ENCODE results near the gene GOLGA6A. TPM values are rescaled to one million over a fixed set of nuclear protein-coding genes. Genes with fewer than 3 reads are reported as not detected.
"Not testable (repeated sequence)": the region's sequence is repeated elsewhere in the genome, so short reads cannot be mapped to it uniquely, and the experiment has no call there.

GOLGA6A gene
- total RNA-seq, 1 experiment from 2014 or later, result not detected

DNA sequence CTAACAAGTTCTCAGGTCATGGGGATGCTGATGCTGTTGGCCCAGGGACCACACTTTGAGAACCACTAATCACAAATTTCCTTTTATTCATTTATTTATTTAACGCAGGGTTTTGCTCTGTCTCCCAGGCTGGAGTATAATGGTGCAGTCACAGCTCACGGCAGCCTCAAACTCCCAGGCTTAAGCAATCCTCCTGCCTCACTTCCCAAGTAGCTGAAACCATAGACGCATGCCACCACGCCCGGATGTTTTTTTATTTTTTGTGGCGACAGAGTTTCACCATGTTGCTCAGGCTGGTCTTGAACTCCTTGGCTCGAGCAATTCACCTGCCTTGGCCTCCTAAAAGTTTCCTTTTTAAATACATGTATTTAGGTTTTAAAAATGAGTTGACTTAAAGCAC is 27.4 kb upstream of the GOLGA6A start:
- Mint-ChIP-seq H3K9me3 (ENCODE audit: low read depth, unreplicated experiment) (no peaks in the 10 kb centered on the region), H3K4me1 (ENCODE audit: low read depth, unreplicated experiment) (peaks cover 12% of the 10 kb centered on the region), H3K36me3 (ENCODE audit: insufficient read depth, unreplicated experiment) (no peaks in the 10 kb centered on the region), H3K27me3 (ENCODE audit: unreplicated experiment) (peaks cover 47% of the 10 kb centered on the region), H3K27ac (ENCODE audit: unreplicated experiment) (no peak overlapping the region), H3K4me3 (ENCODE audit: low read depth, unreplicated experiment) (no peak overlapping the region)
- intact Hi-C loops (cut with micrococcal nuclease; ENCODE audit: unreplicated experiment), result no loop called here
- TF ChIP-seq, protein P1, sequence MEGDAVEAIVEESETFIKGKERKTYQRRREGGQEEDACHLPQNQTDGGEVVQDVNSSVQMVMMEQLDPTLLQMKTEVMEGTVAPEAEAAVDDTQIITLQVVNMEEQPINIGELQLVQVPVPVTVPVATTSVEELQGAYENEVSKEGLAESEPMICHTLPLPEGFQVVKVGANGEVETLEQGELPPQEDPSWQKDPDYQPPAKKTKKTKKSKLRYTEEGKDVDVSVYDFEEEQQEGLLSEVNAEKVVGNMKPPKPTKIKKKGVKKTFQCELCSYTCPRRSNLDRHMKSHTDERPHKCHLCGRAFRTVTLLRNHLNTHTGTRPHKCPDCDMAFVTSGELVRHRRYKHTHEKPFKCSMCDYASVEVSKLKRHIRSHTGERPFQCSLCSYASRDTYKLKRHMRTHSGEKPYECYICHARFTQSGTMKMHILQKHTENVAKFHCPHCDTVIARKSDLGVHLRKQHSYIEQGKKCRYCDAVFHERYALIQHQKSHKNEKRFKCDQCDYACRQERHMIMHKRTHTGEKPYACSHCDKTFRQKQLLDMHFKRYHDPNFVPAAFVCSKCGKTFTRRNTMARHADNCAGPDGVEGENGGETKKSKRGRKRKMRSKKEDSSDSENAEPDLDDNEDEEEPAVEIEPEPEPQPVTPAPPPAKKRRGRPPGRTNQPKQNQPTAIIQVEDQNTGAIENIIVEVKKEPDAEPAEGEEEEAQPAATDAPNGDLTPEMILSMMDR (IDR thresholded peaks at IDR 0.05; ENCODE audit: unreplicated experiment), result no peak
- no peak for DNase-seq
- CTCF ChIA-PET, result no interaction called here
- no TSS peak for BruUV-seq (replicated peaks)

DNA sequence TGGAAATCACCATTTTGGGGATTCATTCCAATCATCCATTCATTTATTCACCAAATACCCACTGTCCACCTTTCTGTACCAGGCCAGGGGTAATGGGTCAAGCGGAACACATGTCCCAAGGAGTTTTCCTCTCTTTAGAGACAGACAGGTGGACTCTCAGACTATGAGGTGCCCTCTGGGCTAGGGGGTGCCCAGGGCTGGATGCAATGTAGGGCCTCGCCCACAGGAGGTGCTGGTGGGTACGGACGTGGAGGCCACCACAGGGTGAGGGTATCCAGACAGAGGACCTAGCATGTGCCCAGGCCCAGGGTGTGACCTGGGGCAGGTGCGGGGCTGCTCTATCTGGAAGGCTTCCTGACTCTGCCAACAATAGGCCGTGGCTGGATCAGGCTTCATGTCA is 26.3 kb upstream of the GOLGA6A start:
- H3K4me3 Mint-ChIP-seq (ENCODE audit: low read depth, unreplicated experiment); BruUV-seq (replicated peaks); CTCF ChIA-PET; DNase-seq; H3K36me3 Mint-ChIP-seq (ENCODE audit: insufficient read depth, unreplicated experiment); H3K9me3 Mint-ChIP-seq (ENCODE audit: low read depth, unreplicated experiment); H3K27ac Mint-ChIP-seq (ENCODE audit: unreplicated experiment); intact Hi-C loops (cut with micrococcal nuclease; ENCODE audit: unreplicated experiment): not testable (repeated sequence)
- TF ChIP-seq, protein P1 (IDR thresholded peaks at IDR 0.05; ENCODE audit: unreplicated experiment), result peak; percentile 16
- Mint-ChIP-seq H3K27me3 (ENCODE audit: unreplicated experiment) (peaks cover 37% of the 10 kb centered on the region), H3K4me1 (ENCODE audit: low read depth, unreplicated experiment) (peaks cover 12% of the 10 kb centered on the region)

DNA sequence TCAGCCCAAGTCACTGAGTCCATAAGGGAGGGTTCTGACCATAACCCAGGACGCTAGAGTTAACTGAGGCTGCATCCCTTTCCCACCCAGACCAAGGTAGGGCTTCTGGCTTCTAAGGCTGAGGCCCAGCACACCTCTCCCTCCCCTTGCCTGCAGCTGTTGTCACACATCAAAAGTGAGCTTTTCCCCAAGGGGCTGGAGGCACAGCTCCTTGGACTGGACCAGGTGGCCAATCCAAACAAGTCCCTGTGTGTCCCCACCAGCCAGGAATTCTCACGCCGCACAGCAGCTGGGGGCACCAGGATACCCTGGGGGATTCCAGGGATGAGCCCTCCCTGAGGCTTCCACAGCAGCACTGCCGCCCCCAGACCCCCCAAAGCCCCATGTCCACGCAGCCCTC is 25.8 kb upstream of the GOLGA6A start:
- Mint-ChIP-seq H3K27me3 (ENCODE audit: unreplicated experiment) (peaks cover 37% of the 10 kb centered on the region), H3K4me3 (ENCODE audit: low read depth, unreplicated experiment) (no peak overlapping the region), H3K36me3 (ENCODE audit: insufficient read depth, unreplicated experiment) (no peaks in the 10 kb centered on the region), H3K9me3 (ENCODE audit: low read depth, unreplicated experiment) (no peaks in the 10 kb centered on the region), H3K4me1 (ENCODE audit: low read depth, unreplicated experiment) (peaks cover 11% of the 10 kb centered on the region), H3K27ac (ENCODE audit: unreplicated experiment) (no peak overlapping the region)
- intact Hi-C loops (cut with micrococcal nuclease; ENCODE audit: unreplicated experiment), result no loop called here
- TF ChIP-seq, protein P1 (IDR thresholded peaks at IDR 0.05; ENCODE audit: unreplicated experiment), result no peak
- CTCF ChIA-PET, result interaction anchor here (1.3 kb wide), 1 partner anchor 199 kb away, joined by 3 read pairs; no protein-coding TSS in a partner anchor
- BruUV-seq (replicated peaks), result no TSS peak
- no peak for DNase-seq

DNA sequence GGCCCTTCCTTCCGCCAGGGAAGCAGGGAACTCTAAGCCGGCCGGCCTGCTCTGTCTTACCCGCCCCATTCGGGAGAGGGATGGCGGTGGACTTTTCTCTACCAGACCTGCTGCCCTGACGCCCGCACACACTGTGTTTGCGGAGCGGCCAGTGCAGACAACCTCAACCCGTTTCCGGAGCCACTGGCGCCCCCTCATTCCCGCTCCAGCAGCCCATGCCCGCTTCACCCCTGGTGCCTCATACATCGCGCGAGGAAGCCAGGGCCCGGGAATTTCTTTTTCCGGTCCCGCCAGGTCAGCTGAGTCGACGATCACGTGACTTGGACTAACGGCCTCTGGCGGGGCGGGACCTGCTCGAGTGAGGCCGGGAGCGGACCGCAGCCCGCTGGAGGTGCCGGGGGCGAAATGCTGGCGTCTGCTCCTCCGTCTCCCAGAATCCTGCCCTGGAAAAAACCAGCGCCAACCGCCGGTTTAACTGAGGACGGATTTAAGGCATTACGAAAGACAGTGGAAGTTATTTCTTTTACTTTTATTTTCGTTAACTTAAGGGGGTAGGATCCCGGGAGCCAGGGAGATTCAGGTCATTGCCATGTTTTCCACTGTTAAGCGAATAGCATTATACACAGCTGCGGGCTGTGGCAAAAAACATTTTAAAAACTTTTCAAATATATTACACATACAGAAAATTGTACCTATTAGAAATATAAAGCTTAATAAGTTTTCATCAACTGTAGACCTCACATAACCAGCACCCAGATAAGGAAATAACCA is 17.8 kb upstream of the GOLGA6A start:
- DNase-seq, result peak; percentile 93
- H3K36me3 Mint-ChIP-seq (ENCODE audit: insufficient read depth, unreplicated experiment); intact Hi-C loops (cut with micrococcal nuclease; ENCODE audit: unreplicated experiment); H3K4me1 Mint-ChIP-seq (ENCODE audit: low read depth, unreplicated experiment); H3K27me3 Mint-ChIP-seq (ENCODE audit: unreplicated experiment); H3K9me3 Mint-ChIP-seq (ENCODE audit: low read depth, unreplicated experiment); CTCF ChIA-PET: not testable (repeated sequence)
- peak overlapping the region; percentile 89 for H3K4me3 Mint-ChIP-seq (ENCODE audit: low read depth, unreplicated experiment)
- peak overlapping the region; percentile 97 for H3K27ac Mint-ChIP-seq (ENCODE audit: unreplicated experiment)
- BruUV-seq (replicated peaks), result TSS peak; percentile 99

DNA sequence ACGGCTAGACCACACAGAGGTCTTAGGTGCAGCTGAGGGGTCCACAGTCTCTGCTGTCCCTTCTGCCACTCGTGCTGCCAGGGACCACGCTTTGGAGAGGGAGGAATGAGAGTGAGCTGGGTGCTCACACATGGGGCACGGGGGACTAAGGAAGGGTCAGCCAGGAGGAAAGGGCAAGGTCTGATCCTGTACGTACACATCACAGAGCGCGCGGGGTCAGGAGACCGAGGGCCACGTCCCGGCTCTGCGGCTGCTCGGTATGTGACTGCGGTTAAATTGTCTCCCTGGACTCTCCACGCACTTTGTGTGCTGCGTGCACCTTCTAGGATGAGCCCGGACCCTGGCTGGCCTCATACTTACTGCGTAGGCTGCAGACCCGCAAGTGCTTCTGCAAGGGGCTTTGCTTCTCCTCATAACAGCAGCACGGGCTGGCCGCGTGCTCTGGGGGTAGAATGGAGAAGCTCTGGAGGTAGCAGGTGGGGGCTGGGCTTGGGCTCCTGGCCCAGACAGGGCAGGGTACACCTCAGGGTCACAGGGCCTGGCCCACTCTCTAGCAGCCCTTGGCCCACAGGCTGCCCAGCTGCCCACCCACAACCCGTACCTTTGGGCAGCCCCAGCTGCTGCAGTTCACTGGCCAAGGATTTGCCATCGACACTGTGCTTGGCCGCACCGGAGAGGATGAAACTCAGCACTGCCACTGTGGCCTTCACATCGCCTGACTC is 14.6 kb upstream of the GOLGA6A start:
- H3K9me3 Mint-ChIP-seq (ENCODE audit: low read depth, unreplicated experiment); CTCF ChIA-PET; H3K4me3 Mint-ChIP-seq (ENCODE audit: low read depth, unreplicated experiment); H3K36me3 Mint-ChIP-seq (ENCODE audit: insufficient read depth, unreplicated experiment); H3K27me3 Mint-ChIP-seq (ENCODE audit: unreplicated experiment); intact Hi-C loops (cut with micrococcal nuclease; ENCODE audit: unreplicated experiment); H3K27ac Mint-ChIP-seq (ENCODE audit: unreplicated experiment); BruUV-seq (replicated peaks); DNase-seq; H3K4me1 Mint-ChIP-seq (ENCODE audit: low read depth, unreplicated experiment): not testable (repeated sequence)

DNA sequence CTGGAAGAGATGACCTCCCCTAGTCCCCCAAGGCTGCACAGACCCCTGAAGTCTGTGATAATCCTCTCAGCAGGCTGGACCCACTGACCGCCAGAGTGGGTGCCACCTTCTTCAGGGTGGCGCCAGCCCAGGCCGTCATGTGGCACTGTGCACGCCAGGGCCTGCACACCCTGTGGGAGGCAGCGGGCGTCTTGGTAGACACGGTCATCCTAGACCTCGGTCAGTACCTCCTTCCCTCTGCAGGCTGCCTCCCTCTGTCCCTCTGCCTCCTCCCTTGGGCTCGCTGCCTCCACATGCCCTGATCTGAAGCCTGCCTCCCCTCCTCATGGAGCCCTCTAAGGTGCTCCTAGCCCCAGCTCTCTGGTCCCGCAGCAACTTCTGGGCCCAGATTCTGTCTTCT is 13.3 kb upstream of the GOLGA6A start:
- intact Hi-C loops (cut with micrococcal nuclease; ENCODE audit: unreplicated experiment); H3K36me3 Mint-ChIP-seq (ENCODE audit: insufficient read depth, unreplicated experiment); H3K4me1 Mint-ChIP-seq (ENCODE audit: low read depth, unreplicated experiment); H3K4me3 Mint-ChIP-seq (ENCODE audit: low read depth, unreplicated experiment); H3K27me3 Mint-ChIP-seq (ENCODE audit: unreplicated experiment); H3K9me3 Mint-ChIP-seq (ENCODE audit: low read depth, unreplicated experiment); H3K27ac Mint-ChIP-seq (ENCODE audit: unreplicated experiment); DNase-seq; BruUV-seq (replicated peaks); CTCF ChIA-PET: not testable (repeated sequence)

DNA sequence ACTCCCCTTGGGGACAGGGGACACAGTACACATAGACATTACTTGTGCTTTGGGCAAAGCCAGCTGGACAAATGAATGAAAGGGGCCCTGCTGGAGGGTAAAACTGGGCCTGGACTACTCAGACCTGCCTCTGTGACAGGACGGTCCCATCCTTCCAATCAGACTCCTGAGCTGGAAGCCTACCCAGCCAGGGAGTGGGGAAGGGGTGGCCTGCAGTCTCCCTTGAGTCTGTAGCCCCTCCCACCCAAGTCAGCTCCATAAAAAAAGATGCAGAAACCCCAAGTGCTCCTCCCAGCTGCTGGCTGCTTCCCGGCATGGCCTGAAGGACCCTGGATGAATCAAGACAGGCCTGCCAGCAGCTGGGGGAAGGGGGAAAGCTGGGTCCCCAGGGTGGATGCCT is 12.2 kb upstream of the GOLGA6A start:
- H3K27me3 Mint-ChIP-seq (ENCODE audit: unreplicated experiment); DNase-seq; H3K9me3 Mint-ChIP-seq (ENCODE audit: low read depth, unreplicated experiment); BruUV-seq (replicated peaks); H3K36me3 Mint-ChIP-seq (ENCODE audit: insufficient read depth, unreplicated experiment); H3K4me3 Mint-ChIP-seq (ENCODE audit: low read depth, unreplicated experiment); H3K4me1 Mint-ChIP-seq (ENCODE audit: low read depth, unreplicated experiment); H3K27ac Mint-ChIP-seq (ENCODE audit: unreplicated experiment); CTCF ChIA-PET; intact Hi-C loops (cut with micrococcal nuclease; ENCODE audit: unreplicated experiment): not testable (repeated sequence)
